ENCODE measurements around the gene RBPMS2. TPM values are rescaled to one million over a fixed set of nuclear protein-coding genes. Genes with fewer than 3 reads are reported as not detected.

Gene RBPMS2
- total and polyA plus RNA-seq, 2 of the 8 experiments (the other 6 are each of a cell fraction or from before 2014, with no cell fraction given), result 55.8 to 238 TPM

- Histone ChIP-seq H3K56ac (replicated peaks; ENCODE audit: insufficient read length, low read depth, low read length) (no peak overlapping the region), H3K27ac (ENCODE audit: low read depth, low read length) (no peak overlapping the region), H2BK12ac (ENCODE audit: low read depth, low read length) (no peak overlapping the region), H4K5ac (ENCODE audit: insufficient read length, low read depth, low read length) (no peak overlapping the region), H4K8ac (ENCODE audit: extremely low read depth, insufficient read depth, low read length) (no peak overlapping the region), H4K20me1 (replicated peaks in 1 of 2; ENCODE audit: control insufficient read depth in 1 of 2, insufficient read depth in 2 of 2, low read length in 2 of 2) (peaks cover 15 to 20% of the 10 kb centered on the region in 2 experiments), H2BK120ac (replicated peaks; ENCODE audit: low read depth, low read length) (no peak overlapping the region), H3K4me2 (ENCODE audit: insufficient read depth in 1 of 2, low read depth in 2 of 2, low read length in 2 of 2) (no peak overlapping the region), H3K9me3 (ENCODE audit: insufficient read depth in 2 of 2, low read depth in 1 of 2, low read length in 1 of 2) (no peaks in the 10 kb centered on the region), H3K18ac (ENCODE audit: extremely low read depth, low read length) (no peak overlapping the region), H2BK15ac (ENCODE audit: low read length) (no peak overlapping the region), H2AK5ac (ENCODE audit: low read depth, low read length) (no peak overlapping the region), H3K4me1 (replicated peaks in 1 of 4; ENCODE audit: control insufficient read depth in 3 of 4, insufficient read depth in 4 of 4, low read length in 3 of 4) (no peaks in the 10 kb centered on the region; a peak in 2 of 7 replicates), H3K27me3 (replicated peaks in 1 of 4; ENCODE audit: control insufficient read depth in 3 of 4, extremely low read depth in 1 of 4, insufficient read depth in 3 of 4, low read length in 3 of 4) (no peaks in the 10 kb centered on the region), H3K4me3 (ENCODE audit: extremely low read depth in 1 of 4, insufficient read depth in 2 of 4, low read depth in 3 of 4, low read length in 4 of 4) (no peak overlapping the region), H4K91ac (replicated peaks; ENCODE audit: insufficient read length, low read length) (no peak overlapping the region), H3K23ac (ENCODE audit: insufficient read length) (no peak overlapping the region), H2BK5ac (ENCODE audit: low read depth, low read length) (no peak overlapping the region), H3K23me2 (ENCODE audit: low read depth, low read length) (no peaks in the 10 kb centered on the region), H3K9ac (replicated peaks in 1 of 4; ENCODE audit: extremely low read depth in 1 of 4, low read depth in 3 of 4, low read length in 3 of 4) (no peak overlapping the region), H3K4ac (replicated peaks; ENCODE audit: insufficient read length, low read depth, low read length) (no peak overlapping the region), H2AFZ (ENCODE audit: low read length) (no peak overlapping the region), H3K79me1 (ENCODE audit: low read depth, low read length) (peaks cover 20% of the 10 kb centered on the region), H3K14ac (ENCODE audit: insufficient read length) (no peak overlapping the region), H3K36me3 (ENCODE audit: control insufficient read depth in 2 of 4, insufficient read depth in 4 of 4, low read length in 3 of 4) (peaks cover 11 to 72% (median 39%) of the 10 kb centered on the region in 4 experiments), H2BK20ac (ENCODE audit: low read length) (no peak overlapping the region), H3K79me2 (ENCODE audit: control insufficient read depth in 1 of 2, insufficient read depth in 2 of 2, low read length in 2 of 2) (peaks cover 0 to 62% of the 10 kb centered on the region in 2 experiments; a peak in 2 of 4 replicates)
- no peak for DNase-seq (ENCODE audit: low read depth in 1 of 2, low spot score in 2 of 2)
- ChIA-PET CTCF (ENCODE audit: partially characterized antibody) (interaction anchor here (0.8 to 46.3 kb wide), 3 partner anchors 11 to 86 kb away, joined by 3 to 883 read pairs (median 170); no protein-coding TSS in a partner anchor), POLR2A (ENCODE audit: partially characterized antibody) (interaction anchor here (0.6 to 59.2 kb wide), 10 partner anchors 10 to 97 kb away, joined by 3 to 1192 read pairs (median 4); partner anchors contain the start of gene PIF1)
- 95% methylated on average over 10 of the region's 11 CpGs; no CpG with 5 or more reads in 1 of the 2 experiments for WGBS, 2 experiments (ENCODE audit: extremely low coverage in 1 of 2, insufficient coverage in 1 of 2, insufficient read length in 1 of 2, insufficient replicate concordance in 2 of 2, low coverage in 1 of 2, low lambda C conversion rate in 2 of 2, missing lambda C conversion rate in 1 of 2)
- no peak for TF ChIP-seq SIN3A (conservative IDR thresholded peaks at IDR 0.05 in 1 of 2, IDR thresholded peaks at IDR 0.05 in 1 of 2; ENCODE audit: low read depth in 1 of 2, low read length in 2 of 2)
- TF ChIP-seq ASH2L (IDR thresholded peaks at IDR 0.05; ENCODE audit: low read length), result no peak
- TF ChIP-seq, protein P1, sequence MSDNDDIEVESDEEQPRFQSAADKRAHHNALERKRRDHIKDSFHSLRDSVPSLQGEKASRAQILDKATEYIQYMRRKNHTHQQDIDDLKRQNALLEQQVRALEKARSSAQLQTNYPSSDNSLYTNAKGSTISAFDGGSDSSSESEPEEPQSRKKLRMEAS (IDR thresholded peaks at IDR 0.05), result no peak
- TF ChIP-seq SP4 (IDR thresholded peaks at IDR 0.05; ENCODE audit: low read length), result no peak
- no peak for TF ChIP-seq PHF8 (conservative IDR thresholded peaks at IDR 0.05; ENCODE audit: low read depth, low read length)
- FAIRE-seq, result no peak
Measured at GRCh38 chr15:64743691-64744090, 31.7 kb downstream of the RBPMS2 start.

Measured in H1 (cell line).